ENCODE results near the gene SIX4.

SIX4 gene

GRCh38 chr14:60760644-60761364, 36.7 kb upstream of the SIX4 start:
- H3K4me3 ChIP-seq (ENCODE audit: low read length), result no peak overlapping the region
- H3K9me3 ChIP-seq (ENCODE audit: insufficient read depth, low read length), result no peaks in the 10 kb centered on the region
- H2AFZ ChIP-seq (ENCODE audit: low read depth, low read length), result no peak overlapping the region
- H3K36me3 ChIP-seq (replicated peaks; ENCODE audit: low read depth, low read length), result no peaks in the 10 kb centered on the region
- no peak overlapping the region for H3K9ac ChIP-seq (ENCODE audit: low read length)
- H3K27ac ChIP-seq (ENCODE audit: low read length), result no peak overlapping the region
- peaks cover 24% of the 10 kb centered on the region for H3K79me2 ChIP-seq (ENCODE audit: low read length)
- no peaks in the 10 kb centered on the region for H3K27me3 ChIP-seq (ENCODE audit: low read depth, low read length)
- TF ChIP-seq CTCF (IDR thresholded peaks at IDR 0.05; ENCODE audit: low read depth, low read length) (no peak), EZH2phosphoT487 (IDR thresholded peaks at IDR 0.05; ENCODE audit: low read depth) (no peak)
- peaks cover 33% of the 10 kb centered on the region for H4K20me1 ChIP-seq (ENCODE audit: insufficient read depth, low read length)
- peaks cover 10% of the 10 kb centered on the region; the same call in 1 of the 2 replicates for H3K4me1 ChIP-seq (ENCODE audit: low read length)
- no peak overlapping the region for H3K4me2 ChIP-seq (ENCODE audit: low read length)

DNA sequence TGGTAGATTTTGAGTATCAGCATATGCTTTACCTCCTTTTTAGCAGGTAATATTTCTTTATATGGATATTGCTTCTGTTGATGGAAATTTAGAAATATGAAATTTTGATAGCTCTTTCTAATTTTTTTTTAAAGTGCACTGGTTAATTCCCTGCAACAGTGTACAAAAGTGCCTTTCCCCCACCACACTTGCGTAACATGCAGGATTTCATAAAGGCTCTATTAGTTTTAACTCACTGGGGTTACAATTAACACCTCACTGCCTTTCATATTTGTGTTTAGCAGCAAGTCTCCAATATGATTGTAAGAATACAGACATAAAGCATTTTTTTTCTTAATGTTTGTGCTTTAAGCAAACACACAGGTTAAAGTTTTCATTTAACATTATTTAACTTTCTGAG, 36.1 kb upstream of the SIX4 start:
- Histone ChIP-seq H3K27ac (ENCODE audit: low read length) (no peak overlapping the region), H3K4me2 (ENCODE audit: low read length) (no peak overlapping the region), H4K20me1 (ENCODE audit: insufficient read depth, low read length) (peaks cover 36% of the 10 kb centered on the region), H3K4me1 (ENCODE audit: low read length) (peaks cover 10% of the 10 kb centered on the region; the same call in 1 of the 2 replicates), H2AFZ (ENCODE audit: low read depth, low read length) (no peak overlapping the region), H3K27me3 (ENCODE audit: low read depth, low read length) (no peaks in the 10 kb centered on the region), H3K4me3 (ENCODE audit: low read length) (no peak overlapping the region), H3K79me2 (ENCODE audit: low read length) (peaks cover 24% of the 10 kb centered on the region), H3K36me3 (replicated peaks; ENCODE audit: low read depth, low read length) (no peaks in the 10 kb centered on the region), H3K9me3 (ENCODE audit: insufficient read depth, low read length) (no peaks in the 10 kb centered on the region), H3K9ac (ENCODE audit: low read length) (no peak overlapping the region)
- no peak for TF ChIP-seq CTCF (IDR thresholded peaks at IDR 0.05; ENCODE audit: low read depth, low read length)
- TF ChIP-seq EZH2phosphoT487 (IDR thresholded peaks at IDR 0.05; ENCODE audit: low read depth), result no peak

- peaks cover 38% of the 10 kb centered on the region for H4K20me1 ChIP-seq (ENCODE audit: insufficient read depth, low read length)
- no peak overlapping the region for H3K4me3 ChIP-seq (ENCODE audit: low read length)
- H3K9me3 ChIP-seq (ENCODE audit: insufficient read depth, low read length), result no peaks in the 10 kb centered on the region
- H3K36me3 ChIP-seq (replicated peaks; ENCODE audit: low read depth, low read length), result no peaks in the 10 kb centered on the region
- no peak overlapping the region for H3K4me2 ChIP-seq (ENCODE audit: low read length)
- no peak overlapping the region for H3K27ac ChIP-seq (ENCODE audit: low read length)
- no peaks in the 10 kb centered on the region for H3K27me3 ChIP-seq (ENCODE audit: low read depth, low read length)
- peaks cover 11% of the 10 kb centered on the region for H3K4me1 ChIP-seq (ENCODE audit: low read length)
- TF ChIP-seq CTCF (IDR thresholded peaks at IDR 0.05; ENCODE audit: low read depth, low read length) (no peak), EZH2phosphoT487 (IDR thresholded peaks at IDR 0.05; ENCODE audit: low read depth) (no peak)
- no peak overlapping the region for H3K9ac ChIP-seq (ENCODE audit: low read length)
- H3K79me2 ChIP-seq (ENCODE audit: low read length), result peaks cover 20% of the 10 kb centered on the region
- H2AFZ ChIP-seq (ENCODE audit: low read depth, low read length), result no peak overlapping the region
Measured at GRCh38 chr14:60758885-60759284, 34.7 kb upstream of the SIX4 start.

- H2AFZ ChIP-seq (ENCODE audit: low read depth, low read length), result no peak overlapping the region
- H4K20me1 ChIP-seq (ENCODE audit: insufficient read depth, low read length), result peaks cover 48% of the 10 kb centered on the region
- no peaks in the 10 kb centered on the region for H3K36me3 ChIP-seq (replicated peaks; ENCODE audit: low read depth, low read length)
- H3K79me2 ChIP-seq (ENCODE audit: low read length), result peaks cover 30% of the 10 kb centered on the region
- peaks cover 21% of the 10 kb centered on the region for H3K4me1 ChIP-seq (ENCODE audit: low read length)
- H3K27ac ChIP-seq (ENCODE audit: low read length), result no peak overlapping the region
- no peak overlapping the region for H3K4me2 ChIP-seq (ENCODE audit: low read length)
- H3K27me3 ChIP-seq (ENCODE audit: low read depth, low read length), result no peaks in the 10 kb centered on the region
- no peak overlapping the region for H3K4me3 ChIP-seq (ENCODE audit: low read length)
- H3K9ac ChIP-seq (ENCODE audit: low read length), result no peak overlapping the region
- TF ChIP-seq EZH2phosphoT487 (IDR thresholded peaks at IDR 0.05; ENCODE audit: low read depth) (no peak), CTCF (IDR thresholded peaks at IDR 0.05; ENCODE audit: low read depth, low read length) (no peak)
- no peaks in the 10 kb centered on the region for H3K9me3 ChIP-seq (ENCODE audit: insufficient read depth, low read length)
Measured at GRCh38 chr14:60757567-60758002, 33.4 kb upstream of the SIX4 start.

All from OCI-LY3 (cell line).